H1 (cell line): ENCODE results near the gene SMARCA1. TPM values are rescaled to one million over a fixed set of nuclear protein-coding genes. Genes with fewer than 3 reads are reported as not detected.

Experiments
- CTCF ChIA-PET: fragments of 300-600 bp; sonication (Branson Sonifier 250); formaldehyde crosslinking; loops from one replicate; lab custom pipeline; 2021; ENCODE audit not compliant: partially characterized antibody; lab: Charles Lee
- POLR2A ChIA-PET: fragments of 300-600 bp; sonication (Branson Sonifier 250); formaldehyde crosslinking; loops from one replicate; lab custom pipeline; 2021; ENCODE audit warnings: inconsistent platforms; ENCODE audit not compliant: partially characterized antibody; lab: Charles Lee
- DNase-seq, 2 experiments: peaks; one replicate each; pipeline versions ENCODE4 v3.0.0 to v3.0.0-alpha.2; 2010 to 2022; ENCODE audit warnings: low spot score in 2 of 2, low read depth in 1 of 2, mixed read lengths in 1 of 2
- FAIRE-seq: peaks from 2 replicates; lab custom pipeline; 2011; peaks lifted over from hg19 to GRCh38; lab: Jason Lieb, UNC
- H2AFZ ChIP-seq: 2 replicates; pipeline ENCODE4 v1.8.1; 2012; ENCODE audit warnings: low read length, inconsistent platforms
- H2AK5ac ChIP-seq: 2 replicates; pipeline ENCODE4 v1.6.1; 2013; ENCODE audit warnings: low read depth, low read length
- H2BK120ac ChIP-seq: replicated peaks from 2 replicates; pipeline ENCODE3; 2013; ENCODE audit warnings: low read depth, low read length, inconsistent platforms
- H2BK12ac ChIP-seq: 2 replicates; pipeline ENCODE4 v1.6.1; 2013; ENCODE audit warnings: low read depth, low read length
- H2BK15ac ChIP-seq: 2 replicates; pipeline ENCODE4 v1.6.1; 2013; ENCODE audit warnings: low read length
- H2BK20ac ChIP-seq: 2 replicates; pipeline ENCODE4 v1.6.1; 2013; ENCODE audit warnings: low read length
- H2BK5ac ChIP-seq: 2 replicates; pipeline ENCODE4 v1.6.1; 2013; ENCODE audit warnings: low read depth, low read length
- H3K14ac ChIP-seq: 2 replicates; pipeline ENCODE4 v1.6.1; 2013; ENCODE audit warnings: inconsistent platforms; ENCODE audit not compliant: insufficient read length
- H3K18ac ChIP-seq: 2 replicates; pipeline ENCODE4 v1.6.1; 2013; ENCODE audit warnings: low read length; ENCODE audit errors: extremely low read depth
- H3K23ac ChIP-seq: 2 replicates; pipeline ENCODE4 v1.6.1; 2013; ENCODE audit warnings: inconsistent platforms; ENCODE audit not compliant: insufficient read length
- H3K23me2 ChIP-seq: 2 replicates; pipeline ENCODE4 v1.6.1; 2013; ENCODE audit warnings: low read depth, low read length
- H3K27ac ChIP-seq: 2 replicates; pipeline ENCODE4 v1.6.1; 2011; ENCODE audit warnings: low read depth, low read length, inconsistent platforms
- H3K27me3 ChIP-seq, 4 experiments: replicated peaks in 1 of 4; 1 replicate in 1 of 4; 2 replicates in 3 of 4; pipeline versions ENCODE4 v1.6.1 to v1.8.1; 2011 to 2013; ENCODE audit warnings: low read length in 3 of 4, mild to moderate bottlenecking in 3 of 4, inconsistent platforms in 2 of 4, mixed read lengths in 2 of 4, moderate library complexity in 1 of 4; ENCODE audit not compliant: control insufficient read depth in 3 of 4, insufficient read depth in 3 of 4; ENCODE audit errors: extremely low read depth in 1 of 4
- H3K36me3 ChIP-seq, 4 experiments: 2 replicates each; pipeline versions ENCODE4 v1.6.1 to v1.8.1; 2011 to 2013; ENCODE audit warnings: mild to moderate bottlenecking in 4 of 4, low read length in 3 of 4, moderate library complexity in 2 of 4, control low read depth in 1 of 4, inconsistent platforms in 1 of 4; ENCODE audit not compliant: insufficient read depth in 4 of 4, control insufficient read depth in 2 of 4
- H3K4ac ChIP-seq: replicated peaks from 2 replicates; pipeline ENCODE3; 2013; ENCODE audit warnings: low read length, low read depth, mixed read lengths, inconsistent platforms; ENCODE audit not compliant: insufficient read length
- H3K4me1 ChIP-seq, 4 experiments: replicated peaks in 1 of 4; 1 replicate in 1 of 4; 2 replicates in 3 of 4; pipeline versions ENCODE4 v1.6.1 to v1.8.1; 2011 to 2013; ENCODE audit warnings: low read length in 3 of 4, inconsistent platforms in 2 of 4, mixed read lengths in 1 of 4; ENCODE audit not compliant: insufficient read depth in 4 of 4, control insufficient read depth in 3 of 4
- H3K4me2 ChIP-seq, 2 experiments: 2 replicates each; pipeline versions ENCODE4 v1.6.1 to v1.8.1; 2011 to 2013; ENCODE audit warnings: low read depth in 2 of 2, low read length in 2 of 2, control low read depth in 1 of 2, inconsistent platforms in 1 of 2, mild to moderate bottlenecking in 1 of 2; ENCODE audit not compliant: insufficient read depth in 1 of 2
- H3K4me3 ChIP-seq, 4 experiments: fragments of 200-600, 300-600 bp in 1 of 4; sonication (generic), shearing (Covaris generic), sonication (Bioruptor Twin) in 1 of 4; 2 replicates each; pipeline versions ENCODE4 v1.5.1 to v1.8.1; 2011 to 2016; ENCODE audit warnings: low read length in 4 of 4, low read depth in 3 of 4, control low read depth in 2 of 4, inconsistent platforms in 2 of 4, mild to moderate bottlenecking in 2 of 4, mixed read lengths in 1 of 4, moderate library complexity in 1 of 4; ENCODE audit not compliant: insufficient read depth in 2 of 4; ENCODE audit errors: extremely low read depth in 1 of 4
- H3K56ac ChIP-seq: replicated peaks from 2 replicates; pipeline ENCODE3; 2013; ENCODE audit warnings: low read depth, mild to moderate bottlenecking, mixed read lengths, low read length, inconsistent platforms; ENCODE audit not compliant: insufficient read length
- H3K79me1 ChIP-seq: 2 replicates; pipeline ENCODE4 v1.6.1; 2013; ENCODE audit warnings: low read depth, low read length, control low read depth
- H3K79me2 ChIP-seq, 2 experiments: 2 replicates each; pipeline versions ENCODE4 v1.6.1 to v1.8.1; 2012 to 2013; ENCODE audit warnings: low read length in 2 of 2, mild to moderate bottlenecking in 2 of 2, inconsistent platforms in 1 of 2; ENCODE audit not compliant: insufficient read depth in 2 of 2, control insufficient read depth in 1 of 2
- H3K9ac ChIP-seq, 4 experiments: replicated peaks in 1 of 4; 1 replicate in 1 of 4; 2 replicates in 3 of 4; pipeline versions ENCODE4 v1.6.1 to v1.8.1; 2011 to 2013; ENCODE audit warnings: low read depth in 3 of 4, low read length in 3 of 4, control low read depth in 2 of 4, mild to moderate bottlenecking in 2 of 4, moderate library complexity in 2 of 4, inconsistent platforms in 1 of 4; ENCODE audit errors: extremely low read depth in 1 of 4
- H3K9me3 ChIP-seq, 2 experiments: 2 replicates each; pipeline versions ENCODE4 v1.6.1 to v1.8.1; 2012 to 2013; ENCODE audit warnings: mild to moderate bottlenecking in 2 of 2, moderate library complexity in 2 of 2, control low read depth in 1 of 2, inconsistent platforms in 1 of 2, low read depth in 1 of 2, low read length in 1 of 2, mixed read lengths in 1 of 2; ENCODE audit not compliant: insufficient read depth in 2 of 2
- H4K20me1 ChIP-seq, 2 experiments: replicated peaks in 1 of 2; 2 replicates each; pipeline versions ENCODE3 to v1.8.1; 2011 to 2013; ENCODE audit warnings: inconsistent platforms in 2 of 2, low read length in 2 of 2, mild to moderate bottlenecking in 1 of 2; ENCODE audit not compliant: insufficient read depth in 2 of 2, control insufficient read depth in 1 of 2
- H4K5ac ChIP-seq: 2 replicates; pipeline ENCODE4 v1.6.1; 2013; ENCODE audit warnings: low read length, low read depth, mixed read lengths, inconsistent platforms; ENCODE audit not compliant: insufficient read length
- H4K8ac ChIP-seq: 2 replicates; pipeline ENCODE4 v1.8.0; 2013; ENCODE audit warnings: mild to moderate bottlenecking, moderate library complexity, low read length, inconsistent platforms; ENCODE audit not compliant: insufficient read depth; ENCODE audit errors: extremely low read depth
- H4K91ac ChIP-seq: replicated peaks from 2 replicates; pipeline ENCODE3; 2013; ENCODE audit warnings: low read length, mixed read lengths, inconsistent platforms; ENCODE audit not compliant: insufficient read length
- CBX5 ChIP-seq: fragments of 300-800, 300-1000 bp; sonication (generic); IDR thresholded peaks from 2 replicates; pipeline ENCODE4 v1.7.1; 2016; ENCODE audit warnings: antibody characterized with exemption, low read length, low read depth
- HDAC2 ChIP-seq, 2 experiments: fragments of 300-600 bp in 1 of 2; sonication (generic) in 1 of 2; IDR thresholded peaks; 2 replicates each; pipeline ENCODE4 v1.6.1; 2011 to 2012; ENCODE audit warnings: low read depth in 2 of 2, low read length in 2 of 2, mild to moderate bottlenecking in 2 of 2, moderate library complexity in 2 of 2, borderline replicate concordance in 1 of 2, inconsistent platforms in 1 of 2
- KDM4A ChIP-seq: IDR thresholded peaks from one replicate; pipeline ENCODE4 v1.7.1; 2012; ENCODE audit warnings: low read depth, mild to moderate bottlenecking, moderate library complexity, low read length, inconsistent platforms; ENCODE audit not compliant: severe bottlenecking
- MAFK ChIP-seq: IDR thresholded peaks from 2 replicates; pipeline ENCODE4 v1.6.1; 2012; ENCODE audit warnings: low read depth, mild to moderate bottlenecking, improper control_type of control experiment, low read length
- POU5F1 ChIP-seq: IDR thresholded peaks from 2 replicates; pipeline ENCODE4 v1.6.1; 2011; ENCODE audit warnings: low read depth, mild to moderate bottlenecking, low read length, moderate library complexity
- RAD21 ChIP-seq, 2 experiments: IDR thresholded peaks in 1 of 2; conservative IDR thresholded peaks in 1 of 2; 2 replicates each; pipeline ENCODE4 v1.6.1; 2011; ENCODE audit warnings: low read depth in 2 of 2, low read length in 2 of 2, improper control_type of control experiment in 1 of 2, inconsistent platforms in 1 of 2, mild to moderate bottlenecking in 1 of 2, moderate library complexity in 1 of 2
- RBBP5 ChIP-seq: IDR thresholded peaks from 2 replicates; pipeline ENCODE4 v1.7.1; 2012; ENCODE audit warnings: low read depth, mild to moderate bottlenecking, inconsistent platforms, low read length, moderate library complexity, borderline replicate concordance
- SIX5 ChIP-seq: IDR thresholded peaks from 2 replicates; pipeline ENCODE4 v1.6.1; 2011; ENCODE audit warnings: mild to moderate bottlenecking, low read depth, low read length
- SP1 ChIP-seq: IDR thresholded peaks from 2 replicates; pipeline ENCODE4 v1.6.1; 2011; ENCODE audit warnings: low read depth, low read length
- SRF ChIP-seq: IDR thresholded peaks from 2 replicates; pipeline ENCODE4 v1.6.1; 2011; ENCODE audit warnings: mild to moderate bottlenecking, low read depth, low read length, moderate library complexity
- TCF12 ChIP-seq: IDR thresholded peaks from 2 replicates; pipeline ENCODE4 v1.6.1; 2011; ENCODE audit warnings: low read depth, mild to moderate bottlenecking, low read length
- TEAD4 ChIP-seq: IDR thresholded peaks from 2 replicates; pipeline ENCODE4 v1.6.1; 2012; ENCODE audit warnings: low read depth, low read length, inconsistent platforms, mixed read lengths
- WGBS, 2 experiments: shearing (Covaris generic) in 1 of 2; methylation state at CpG; one replicate each; pipeline versions ENCODE4 v1.1.6 to v1.1.7; 2013 to 2015; ENCODE audit warnings: low lambda C conversion rate in 2 of 2, mixed read lengths in 2 of 2, inconsistent platforms in 1 of 2, low coverage in 1 of 2, missing lambda C conversion rate in 1 of 2; ENCODE audit not compliant: insufficient replicate concordance in 2 of 2, insufficient coverage in 1 of 2, insufficient read length in 1 of 2; ENCODE audit errors: extremely low coverage in 1 of 2, missing lambda C conversion rate in 1 of 2; 5-methylcytosine and 5-hydroxymethylcytosine counted together
- polyA plus RNA-seq, 7 experiments: library from polyadenylated mRNA; depleted of rRNA in 3 of 7; stranded (reverse) in 5 of 7; unstranded in 2 of 7; fragments of >200 nt in 5 of 7; fragments of 200-250 nt in 2 of 7; gene quantifications; 1 replicate in 5 of 7; 2 replicates in 1 of 7; 4 replicates in 1 of 7; pipeline versions ENCODE4 v1.2.1 to v1.2.3, GENCODE V29; 2011 to 2013; ENCODE audit warnings: missing spikeins in 2 of 7, mixed read lengths in 2 of 7
- total RNA-seq: library from RNA; stranded (reverse); fragmentation: NEBNext Ultra II Directional; extraction: Animal tissue kit (Norgen Biotek cat#: 25700); gene quantifications from 2 replicates; pipeline ENCODE4 v1.2.1, GENCODE V29; 2021
- TF ChIP-seq, protein P1 (sequence below): IDR thresholded peaks from 2 replicates; pipeline ENCODE4 v1.6.1; 2012; ENCODE audit warnings: inconsistent platforms
- TF ChIP-seq, protein P2 (sequence below): IDR thresholded peaks from 2 replicates; pipeline ENCODE4 v1.6.1; 2012; ENCODE audit warnings: inconsistent platforms

SMARCA1 gene
- total and polyA plus RNA-seq, 2 of the 8 experiments (the other 6 are each of a cell fraction or from before 2014, with no cell fraction given) = 13.1 to 54.4 TPM

- H4K5ac ChIP-seq = no peak overlapping the region
- no peaks in the 10 kb centered on the region for H4K20me1 ChIP-seq
- H3K56ac ChIP-seq = no peak overlapping the region
- no peaks in the 10 kb centered on the region for H3K79me1 ChIP-seq
- no peak overlapping the region for H4K8ac ChIP-seq
- DNase-seq (no peak), FAIRE-seq (no peak)
- no peak overlapping the region for H4K91ac ChIP-seq
- ChIA-PET POLR2A (no interaction called here), CTCF (no interaction called here)
- no peaks in the 10 kb centered on the region for H3K23me2 ChIP-seq
- H2AFZ ChIP-seq = no peak overlapping the region
- H3K4me2 ChIP-seq = no peak overlapping the region
- no peak overlapping the region for H3K4me3 ChIP-seq
- H2AK5ac ChIP-seq = no peak overlapping the region
- H3K36me3 ChIP-seq = peaks cover 2 to 48% (median 12%) of the 10 kb centered on the region in 4 experiments; a peak in 6 of 8 replicates
- 100% methylated on average over 1 of the region's 1 CpG; no CpG with 5 or more reads in 1 of the 2 experiments for WGBS, 2 experiments
- H3K14ac ChIP-seq = no peak overlapping the region
- H3K18ac ChIP-seq = no peak overlapping the region
- H2BK5ac ChIP-seq = no peak overlapping the region
- no peak overlapping the region for H2BK12ac ChIP-seq
- H3K27ac ChIP-seq = no peak overlapping the region
- no peaks in the 10 kb centered on the region for H3K4me1 ChIP-seq
- H2BK15ac ChIP-seq = no peak overlapping the region
- no peaks in the 10 kb centered on the region for H3K79me2 ChIP-seq
- H3K9me3 ChIP-seq = no peaks in the 10 kb centered on the region
- H2BK20ac ChIP-seq = no peak overlapping the region
- H3K4ac ChIP-seq = no peak overlapping the region
- no peak overlapping the region for H3K9ac ChIP-seq
- H2BK120ac ChIP-seq = no peak overlapping the region
- H3K23ac ChIP-seq = no peak overlapping the region
- no peaks in the 10 kb centered on the region for H3K27me3 ChIP-seq
- TF ChIP-seq KDM4A = no peak
- TF ChIP-seq, protein P1, sequence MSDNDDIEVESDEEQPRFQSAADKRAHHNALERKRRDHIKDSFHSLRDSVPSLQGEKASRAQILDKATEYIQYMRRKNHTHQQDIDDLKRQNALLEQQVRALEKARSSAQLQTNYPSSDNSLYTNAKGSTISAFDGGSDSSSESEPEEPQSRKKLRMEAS = no peak
- no peak for TF ChIP-seq MAFK
- no peak for TF ChIP-seq CBX5
- TF ChIP-seq TEAD4 = no peak
- TF ChIP-seq HDAC2 (IDR thresholded peaks at IDR 0.05; ENCODE audit: borderline replicate concordance in 1 of 2, low read depth in 2 of 2, low read length in 2 of 2) = no peak
- TF ChIP-seq, protein P2, sequence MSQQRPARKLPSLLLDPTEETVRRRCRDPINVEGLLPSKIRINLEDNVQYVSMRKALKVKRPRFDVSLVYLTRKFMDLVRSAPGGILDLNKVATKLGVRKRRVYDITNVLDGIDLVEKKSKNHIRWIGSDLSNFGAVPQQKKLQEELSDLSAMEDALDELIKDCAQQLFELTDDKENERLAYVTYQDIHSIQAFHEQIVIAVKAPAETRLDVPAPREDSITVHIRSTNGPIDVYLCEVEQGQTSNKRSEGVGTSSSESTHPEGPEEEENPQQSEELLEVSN = no peak
- no peak for TF ChIP-seq SRF
- no peak for TF ChIP-seq SIX5
- TF ChIP-seq TCF12 = no peak
- no peak for TF ChIP-seq SP1
- TF ChIP-seq POU5F1 = no peak
- TF ChIP-seq RBBP5 = no peak
- TF ChIP-seq RAD21 (IDR thresholded peaks at IDR 0.05 in 1 of 2, conservative IDR thresholded peaks at IDR 0.05 in 1 of 2; ENCODE audit: low read depth in 2 of 2, low read length in 2 of 2) = no peak
Measured at GRCh38 chrX:129559783-129560182, 36.5 kb upstream of the SMARCA1 start.
